SK-N-SH (cell line): ENCODE data around the gene PRUNE1. TPM values are rescaled to one million over a fixed set of nuclear protein-coding genes. Genes with fewer than 3 reads are reported as not detected.
A peak's percentile ranks its signal among the peaks of the same experiment; 100 is the strongest.

Source experiments
- CTCF ChIA-PET: fragments of 300-600, 350-600 bp; formaldehyde crosslinking; extraction: SDS; loops from one replicate; lab custom pipeline; 2021; lab: Yijun Ruan, JAX
- POLR2A ChIA-PET: fragments of 350-600 bp; sonication (Branson Sonifier 250); formaldehyde crosslinking; extraction: SDS; loops from one replicate; lab custom pipeline; 2020; ENCODE audit warnings: antibody characterized with exemption, inconsistent platforms; lab: Yijun Ruan, JAX
- DNase-seq: peaks from one replicate; pipeline ENCODE4 v3.0.0; 2012
- H2AFZ ChIP-seq: fragments of 200-600 bp; sonication (generic); 2 replicates; pipeline ENCODE4 v1.8.1; 2016; ENCODE audit warnings: antibody characterized with exemption, mild to moderate bottlenecking, low read depth
- H3F3A ChIP-seq: fragments of 200-600 bp; sonication (generic); replicated peaks from 2 replicates; pipeline ENCODE3; 2016; ENCODE audit warnings: antibody characterized with exemption, mild to moderate bottlenecking; ENCODE audit not compliant: insufficient read depth
- H3K27ac ChIP-seq, 2 experiments: fragments of 200-500 bp in 1 of 2; fragments of 200-600 bp in 1 of 2; sonication (Bioruptor generic) in 1 of 2; sonication (generic), shearing (Covaris generic) in 1 of 2; 2 replicates each; pipeline versions ENCODE4 v1.5.1 to v1.6.1; 2014 to 2016; ENCODE audit warnings: low read depth in 2 of 2, inconsistent platforms in 1 of 2, low read length in 1 of 2, mild to moderate bottlenecking in 1 of 2, mixed read lengths in 1 of 2
- H3K27me3 ChIP-seq: fragments of 200-600 bp; sonication (generic), shearing (Covaris generic); 2 replicates; pipeline ENCODE4 v1.6.1; 2016; ENCODE audit warnings: mixed run types; ENCODE audit not compliant: insufficient read depth
- H3K36me3 ChIP-seq, 2 experiments: fragments of 200-500 bp in 1 of 2; fragments of 200-600 bp in 1 of 2; sonication (Bioruptor generic) in 1 of 2; sonication (generic) in 1 of 2; replicated peaks in 1 of 2; 2 replicates each; pipeline versions ENCODE3 to v1.5.1; 2014 to 2016; ENCODE audit warnings: low read length in 1 of 2, mild to moderate bottlenecking in 1 of 2; ENCODE audit not compliant: insufficient read depth in 2 of 2, control insufficient read depth in 1 of 2
- H3K4me1 ChIP-seq, 2 experiments: fragments of 200-500 bp in 1 of 2; fragments of 200-600 bp in 1 of 2; sonication (Bioruptor generic) in 1 of 2; sonication (generic), shearing (Covaris generic) in 1 of 2; 2 replicates each; pipeline versions ENCODE4 v1.5.1 to v1.6.1; 2014 to 2016; ENCODE audit warnings: low read depth in 1 of 2, low read length in 1 of 2, mixed run types in 1 of 2; ENCODE audit not compliant: insufficient read depth in 2 of 2, control insufficient read depth in 1 of 2
- H3K4me2 ChIP-seq: fragments of 200-600 bp; sonication (generic), shearing (Covaris generic); 2 replicates; pipeline ENCODE4 v1.6.1; 2017; ENCODE audit warnings: mixed run types
- H3K4me3 ChIP-seq, 2 experiments: fragments of 200-500 bp in 1 of 2; fragments of 200-600 bp in 1 of 2; sonication (Bioruptor generic) in 1 of 2; sonication (generic), shearing (Covaris generic) in 1 of 2; 2 replicates each; pipeline versions ENCODE4 v1.5.1 to v1.8.1; 2014 to 2016; ENCODE audit warnings: low read depth in 2 of 2, inconsistent platforms in 1 of 2, low read length in 1 of 2, mild to moderate bottlenecking in 1 of 2, mixed read lengths in 1 of 2, moderate library complexity in 1 of 2
- H3K79me2 ChIP-seq: fragments of 200-600 bp; sonication (generic); 2 replicates; pipeline ENCODE4 v1.8.1; 2017; ENCODE audit warnings: mild to moderate bottlenecking; ENCODE audit not compliant: insufficient read depth
- H3K9ac ChIP-seq: fragments of 200-600 bp; sonication (generic); 2 replicates; pipeline ENCODE4 v1.6.1; 2017; ENCODE audit warnings: mixed run types
- H3K9me2 ChIP-seq: fragments of 200-600 bp; sonication (generic); 2 replicates; pipeline ENCODE4 v1.6.1; 2017; ENCODE audit warnings: mixed run types
- H3K9me3 ChIP-seq: fragments of 200-600 bp; sonication (generic); 2 replicates; pipeline ENCODE4 v1.6.1; 2017; ENCODE audit warnings: mixed run types, mild to moderate bottlenecking, moderate library complexity
- H4K20me1 ChIP-seq: fragments of 200-600 bp; sonication (generic); 2 replicates; pipeline ENCODE4 v1.6.1; 2017; ENCODE audit warnings: mild to moderate bottlenecking, mixed run types; ENCODE audit not compliant: insufficient read depth
- CTCF ChIP-seq: fragments of 200-600 bp; sonication (generic); IDR thresholded peaks from 2 replicates; pipeline ENCODE4 v1.6.1; 2017; ENCODE audit warnings: antibody characterized with exemption, mild to moderate bottlenecking, moderate library complexity
- ELF1 ChIP-seq: IDR thresholded peaks from 2 replicates; pipeline ENCODE4 v1.4.0; 2012
- EZH2phosphoT487 ChIP-seq: fragments of 200-600 bp; sonication (generic); IDR thresholded peaks from 2 replicates; pipeline ENCODE4 v1.6.1; 2017; ENCODE audit warnings: low read depth, mixed run types, mild to moderate bottlenecking, antibody characterized with exemption, moderate library complexity, borderline replicate concordance
- FOSL2 ChIP-seq: IDR thresholded peaks from 2 replicates; pipeline ENCODE4 v1.4.0; 2012; ENCODE audit warnings: low read depth, mild to moderate bottlenecking, moderate library complexity, borderline replicate concordance
- IRF3 ChIP-seq: fragments of 150-350 bp; IDR thresholded peaks from 2 replicates; pipeline ENCODE4 v1.6.1; 2016; ENCODE audit warnings: mild to moderate bottlenecking, low read depth, low read length
- MAX ChIP-seq: IDR thresholded peaks from 2 replicates; pipeline ENCODE4 v1.4.0; 2012; ENCODE audit warnings: low read depth
- MEF2A ChIP-seq: IDR thresholded peaks from 2 replicates; pipeline ENCODE4 v1.4.0; 2012; ENCODE audit warnings: low read depth, borderline replicate concordance
- NRF1 ChIP-seq: IDR thresholded peaks from 2 replicates; pipeline ENCODE4 v1.6.1; 2012; ENCODE audit warnings: low read depth, mild to moderate bottlenecking, low read length
- POLR2AphosphoS5 ChIP-seq: IDR thresholded peaks from 2 replicates; pipeline ENCODE4 v1.6.1; 2012; ENCODE audit warnings: low read depth, low read length
- RCOR1 ChIP-seq: fragments of 150-350 bp; IDR thresholded peaks from 2 replicates; pipeline ENCODE4 v1.6.1; 2017; ENCODE audit warnings: antibody characterized with exemption, low read length
- SMC3 ChIP-seq: IDR thresholded peaks from 2 replicates; pipeline ENCODE4 v1.6.1; 2012; ENCODE audit warnings: low read depth, low read length, improper control_type of control experiment
- TAF1 ChIP-seq: IDR thresholded peaks from 2 replicates; pipeline ENCODE4 v1.6.1; 2012; ENCODE audit warnings: low read depth, mild to moderate bottlenecking, low read length, moderate library complexity, borderline replicate concordance
- TCF12 ChIP-seq: IDR thresholded peaks from 2 replicates; pipeline ENCODE4 v1.4.0; 2012
- YY1 ChIP-seq: IDR thresholded peaks from 2 replicates; pipeline ENCODE4 v1.4.0; 2012; ENCODE audit warnings: low read depth, mild to moderate bottlenecking
- ZBTB33 ChIP-seq: IDR thresholded peaks from 2 replicates; pipeline ENCODE4 v1.4.0; 2012; ENCODE audit warnings: low read depth, borderline replicate concordance
- WGBS: methylation state at CpG from one replicate; pipeline ENCODE4 v1.1.6; 2017; ENCODE audit warnings: low lambda C conversion rate; 5-methylcytosine and 5-hydroxymethylcytosine counted together
- polyA plus RNA-seq, 3 experiments: library from polyadenylated mRNA; depleted of rRNA; stranded (reverse); fragments of >200 nt; gene quantifications; 2 replicates each; pipeline ENCODE4 v1.2.3, GENCODE V29; 2012
- TF ChIP-seq, protein P1 (sequence below): IDR thresholded peaks from 2 replicates; pipeline ENCODE4; 2012
- TF ChIP-seq, protein P2 (sequence below): fragments of 150-350 bp; IDR thresholded peaks from 2 replicates; pipeline ENCODE4 v1.6.1; 2017; ENCODE audit warnings: antibody characterized with exemption, low read length, low read depth, borderline replicate concordance

PRUNE1 gene
- polyA plus RNA-seq, 1 of the 3 experiments (the other 2 are of a cell fraction), result 7.3 TPM

DNA sequence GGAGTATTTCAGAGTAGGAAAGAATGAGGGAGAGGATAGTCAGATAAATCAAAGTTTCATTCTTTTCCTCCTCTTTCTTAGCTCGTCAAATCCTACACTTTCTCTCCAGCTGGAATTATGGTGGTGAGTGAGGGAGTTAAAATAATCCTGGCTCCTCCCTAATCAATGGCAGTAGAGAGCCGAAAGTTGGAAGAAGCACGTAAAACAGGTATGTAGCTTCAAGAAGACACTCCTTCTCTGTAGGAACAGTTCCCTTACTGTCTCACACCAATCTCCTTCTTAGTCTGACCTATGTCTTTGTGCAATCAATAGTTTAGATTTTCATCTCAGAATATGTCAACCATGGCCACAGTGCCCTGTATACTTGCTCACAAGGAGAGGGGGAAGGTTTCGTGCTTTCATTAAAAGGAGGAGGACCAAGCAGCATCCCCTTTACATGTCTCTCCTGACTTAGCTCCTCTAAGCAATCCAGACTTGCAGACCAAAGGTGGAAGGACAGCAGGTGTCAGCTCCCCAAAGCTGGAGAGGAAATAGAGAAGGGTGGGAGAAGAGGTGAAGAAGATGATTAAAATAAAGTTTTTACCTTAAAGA lies 2.4 kb upstream of the PRUNE1 start:
- WGBS, result 78% methylated on average over 4 of the region's 4 CpGs
- DNase-seq, result no peak
- TF ChIP-seq CTCF (no peak), MEF2A (no peak), ELF1 (no peak), MAX (no peak), YY1 (no peak), SMC3 (no peak), NRF1 (no peak), EZH2phosphoT487 (no peak), TAF1 (no peak), RCOR1 (no peak)
- TF ChIP-seq, protein P1, sequence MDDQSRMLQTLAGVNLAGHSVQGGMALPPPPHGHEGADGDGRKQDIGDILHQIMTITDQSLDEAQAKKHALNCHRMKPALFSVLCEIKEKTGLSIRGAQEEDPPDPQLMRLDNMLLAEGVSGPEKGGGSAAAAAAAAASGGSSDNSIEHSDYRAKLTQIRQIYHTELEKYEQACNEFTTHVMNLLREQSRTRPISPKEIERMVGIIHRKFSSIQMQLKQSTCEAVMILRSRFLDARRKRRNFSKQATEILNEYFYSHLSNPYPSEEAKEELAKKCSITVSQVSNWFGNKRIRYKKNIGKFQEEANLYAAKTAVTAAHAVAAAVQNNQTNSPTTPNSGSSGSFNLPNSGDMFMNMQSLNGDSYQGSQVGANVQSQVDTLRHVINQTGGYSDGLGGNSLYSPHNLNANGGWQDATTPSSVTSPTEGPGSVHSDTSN, result no peak
- H3F3A ChIP-seq, result peaks cover 15% of the 10 kb centered on the region
- peak overlapping the region; percentile 56 to 62 for H3K4me3 ChIP-seq
- peak overlapping the region; percentile 87 for H3K4me2 ChIP-seq
- no peaks in the 10 kb centered on the region for H3K27me3 ChIP-seq
- H4K20me1 ChIP-seq, result no peaks in the 10 kb centered on the region
- H3K9ac ChIP-seq, result peak overlapping the region; percentile 69
- peaks cover 0 to 2% of the 10 kb centered on the region in 2 experiments for H3K36me3 ChIP-seq
- no peaks in the 10 kb centered on the region for H3K9me3 ChIP-seq
- no peaks in the 10 kb centered on the region for H3K9me2 ChIP-seq
- CTCF ChIA-PET, result interaction anchor here (0.8 to 15.9 kb wide), 21 partner anchors 10 to 543 kb away, joined by 3 to 371 read pairs (median 5); partner anchors contain the start of genes ANXA9, CDC42SE1, CERS2 and MLLT11
- POLR2A ChIA-PET, result interaction anchor here (0.5 to 1.8 kb wide), 9 partner anchors 11 to 694 kb away, joined by 3 to 10 read pairs (median 5); partner anchors contain the start of genes ANXA9, C1orf56, CDC42SE1 and CERS2
- peaks cover 24% of the 10 kb centered on the region; the same call in 1 of the 2 replicates for H3K79me2 ChIP-seq
- peaks cover 5 to 30% of the 10 kb centered on the region in 2 experiments; a peak in 2 of 4 replicates for H3K4me1 ChIP-seq
- peak overlapping the region; percentile 75 for H2AFZ ChIP-seq
- H3K27ac ChIP-seq, result peak overlapping the region; percentile 86 to 93

DNA sequence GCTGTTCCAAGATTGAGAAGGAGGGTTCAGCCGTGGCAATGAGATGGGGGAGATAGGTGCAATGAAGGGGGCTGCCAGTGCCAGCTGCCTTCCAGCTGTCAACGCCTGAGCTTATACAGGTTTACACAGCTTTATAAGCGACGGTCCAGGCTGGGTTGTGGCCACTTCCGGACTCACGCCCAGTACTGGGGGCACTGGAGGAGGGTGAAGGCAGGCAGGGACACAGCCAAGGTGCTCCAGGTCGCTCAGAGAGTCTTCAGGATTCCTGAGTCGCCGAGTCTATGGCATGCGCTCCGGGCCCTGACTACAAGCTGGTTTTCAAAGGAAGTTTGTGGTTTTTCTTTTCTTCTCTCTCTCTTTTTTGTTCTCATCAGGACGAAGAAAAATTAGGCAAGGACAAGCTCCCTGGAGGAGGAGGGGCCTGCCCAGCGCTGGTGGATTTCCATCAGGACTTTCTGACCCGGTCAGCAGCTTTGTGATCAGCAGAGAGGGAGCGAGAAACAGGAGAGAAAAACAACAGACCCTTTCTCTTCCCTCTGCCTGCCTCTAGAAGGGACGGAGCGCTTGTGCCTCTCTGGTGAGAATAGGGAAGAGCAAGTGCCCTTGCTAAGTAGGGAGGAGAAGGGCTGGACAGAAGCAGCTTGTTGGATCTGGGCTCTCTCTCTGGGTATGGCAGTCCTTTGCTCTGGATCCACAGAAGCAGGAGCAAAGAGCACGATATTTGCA lies 1.8 kb upstream of the PRUNE1 start, which contains the start of gene MINDY1:
TSS of gene MINDY1 (minus strand) at position 576 of the 726 bp plus-strand sequence. CDS start 4,285 bp downstream, outside the sequence.
- no peaks in the 10 kb centered on the region for H3K27me3 ChIP-seq
- peak within 1 kb of the TSS; percentile 87 for H3K4me2 ChIP-seq
- H3F3A ChIP-seq, result peaks cover 15% of the 10 kb centered on the region
- WGBS, result 2% methylated on average over 12 of the region's 18 CpGs
- peak within 1 kb of the TSS; percentile 86 to 93 for H3K27ac ChIP-seq
- H4K20me1 ChIP-seq, result no peaks in the 10 kb centered on the region
- peaks cover 6 to 30% of the 10 kb centered on the region in 2 experiments; a peak in 2 of 4 replicates for H3K4me1 ChIP-seq
- CTCF ChIA-PET, result interaction anchor here (0.7 to 15.9 kb wide), 23 partner anchors 11 to 543 kb away, joined by 3 to 371 read pairs (median 4); partner anchors contain the start of genes ANXA9, CDC42SE1, CERS2 and ENSA
- H2AFZ ChIP-seq, result peak within 1 kb of the TSS; percentile 81
- peak; percentile 82 for DNase-seq
- peak within 1 kb of the TSS; percentile 56 to 62 for H3K4me3 ChIP-seq
- no peaks in the 10 kb centered on the region for H3K9me3 ChIP-seq
- POLR2A ChIA-PET, result interaction anchor here (0.5 to 1.8 kb wide), 9 partner anchors 12 to 695 kb away, joined by 3 to 10 read pairs (median 5); partner anchors contain the start of genes ANXA9, C1orf56, CDC42SE1 and CERS2
- peaks cover 0 to 2% of the 10 kb centered on the region in 2 experiments for H3K36me3 ChIP-seq
- peak within 1 kb of the TSS; percentile 69 for H3K9ac ChIP-seq
- peaks cover 24% of the 10 kb centered on the region; the same call in 1 of the 2 replicates for H3K79me2 ChIP-seq
- H3K9me2 ChIP-seq, result no peaks in the 10 kb centered on the region
- TF ChIP-seq IRF3 (no peak), FOSL2 (no peak), RCOR1 (0 out of 2 replicates have a peak, but pooled peaks have one; percentile 52), SMC3 (no peak), ZBTB33 (no peak), TCF12 (no peak), POLR2AphosphoS5 (peak; percentile 68; the same call in 1 of the 2 replicates), YY1 (no peak)
- TF ChIP-seq, protein P2, sequence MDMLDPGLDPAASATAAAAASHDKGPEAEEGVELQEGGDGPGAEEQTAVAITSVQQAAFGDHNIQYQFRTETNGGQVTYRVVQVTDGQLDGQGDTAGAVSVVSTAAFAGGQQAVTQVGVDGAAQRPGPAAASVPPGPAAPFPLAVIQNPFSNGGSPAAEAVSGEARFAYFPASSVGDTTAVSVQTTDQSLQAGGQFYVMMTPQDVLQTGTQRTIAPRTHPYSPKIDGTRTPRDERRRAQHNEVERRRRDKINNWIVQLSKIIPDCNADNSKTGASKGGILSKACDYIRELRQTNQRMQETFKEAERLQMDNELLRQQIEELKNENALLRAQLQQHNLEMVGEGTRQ, result no peak
